MG63 (cell line): ENCODE results near the gene PTGS2. TPM values are rescaled to one million over a fixed set of nuclear protein-coding genes. Genes with fewer than 3 reads are reported as not detected.
"Not testable (repeated sequence)": the region's sequence is repeated elsewhere in the genome, so short reads cannot be mapped to it uniquely, and the experiment has no call there.

ENCODE experiments used
- DNase-seq: peaks from one replicate; pipeline ENCODE4 v3.0.0-alpha.2; 2020
- H3K27me3 ChIP-seq: fragments of 250-450 bp; sonication (Bioruptor Pico); 2 replicates; pipeline ENCODE4 v1.5.1; 2020; ENCODE audit warnings: mild to moderate bottlenecking, moderate library complexity
- H3K36me3 ChIP-seq: fragments of 250-450 bp; sonication (Bioruptor Pico); 2 replicates; pipeline ENCODE4 v1.5.1; 2020; ENCODE audit warnings: mild to moderate bottlenecking, moderate library complexity
- H3K4me3 ChIP-seq: fragments of 250-450 bp; sonication (Bioruptor Pico); 2 replicates; pipeline ENCODE4 v1.5.1; 2020; ENCODE audit warnings: mild to moderate bottlenecking, moderate library complexity
- H3K9me3 ChIP-seq: fragments of 250-450 bp; sonication (Bioruptor Pico); 2 replicates; pipeline ENCODE4 v1.5.1; 2020; ENCODE audit warnings: mild to moderate bottlenecking, moderate library complexity
- total RNA-seq: library from RNA; depleted of rRNA; stranded (reverse); fragments of >200 nt; shearing (Covaris generic); gene quantifications from 2 replicates; pipeline ENCODE4 v1.2.3, GENCODE V29; 2014; ENCODE audit warnings: low replicate concordance; rRNA removed

Gene PTGS2
- total RNA-seq, 1 experiment from 2014 or later = 1.1 TPM

GRCh38 chr1:186637567-186637966, 42.7 kb downstream of the PTGS2 start:
- not testable (repeated sequence) for DNase-seq, H3K27me3 ChIP-seq, H3K9me3 ChIP-seq, H3K4me3 ChIP-seq, H3K36me3 ChIP-seq

DNA sequence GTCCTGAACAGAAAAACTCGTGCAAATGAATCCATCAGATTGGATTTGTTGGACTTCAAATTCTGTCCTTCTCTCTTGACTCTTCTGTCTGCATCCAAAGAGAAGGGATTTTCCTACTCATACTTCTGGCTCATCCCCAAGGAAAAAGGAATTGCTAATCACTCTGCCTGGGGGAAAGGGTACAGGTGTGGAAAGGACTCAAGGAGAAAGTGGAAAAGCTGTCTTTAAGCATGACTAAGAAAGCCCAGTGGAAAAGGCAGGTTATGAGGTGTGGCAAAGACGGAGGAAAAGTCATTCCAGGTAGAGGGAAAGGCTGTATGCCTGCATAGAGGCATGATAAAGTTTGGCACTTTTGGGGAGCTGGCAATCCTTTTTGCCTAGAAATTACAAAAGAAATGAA, 43.4 kb downstream of the PTGS2 start:
- Histone ChIP-seq H3K36me3 (no peaks in the 10 kb centered on the region), H3K27me3 (no peaks in the 10 kb centered on the region), H3K4me3 (no peak overlapping the region), H3K9me3 (peaks cover 4% of the 10 kb centered on the region)
- DNase-seq = no peak

GRCh38 chr1:186634511-186634910, 45.7 kb downstream of the PTGS2 start:
- H3K36me3 ChIP-seq = no peaks in the 10 kb centered on the region
- H3K4me3 ChIP-seq = no peak overlapping the region
- no peak for DNase-seq
- H3K9me3 ChIP-seq = peaks cover 4% of the 10 kb centered on the region
- no peaks in the 10 kb centered on the region for H3K27me3 ChIP-seq

DNA sequence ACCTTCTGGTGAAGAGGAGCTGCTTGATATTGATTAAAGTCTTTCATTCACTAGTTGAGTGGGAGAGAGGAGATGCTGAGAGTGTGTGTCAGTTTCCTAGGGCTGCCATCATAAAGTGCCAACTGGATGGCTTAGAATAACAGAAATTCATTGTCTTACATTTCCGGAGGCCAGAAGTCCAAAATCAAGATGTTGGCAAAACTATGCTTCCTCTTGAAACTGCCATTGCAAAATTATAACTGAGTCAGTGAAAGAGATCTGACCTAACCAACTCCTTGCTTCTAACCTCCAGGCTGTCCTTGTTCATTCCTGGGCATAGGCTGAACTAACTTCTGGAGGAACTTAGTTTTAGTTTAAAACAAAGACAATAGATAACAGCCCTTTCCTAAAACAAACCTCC, 47.1 kb downstream of the PTGS2 start:
- Histone ChIP-seq H3K36me3 (no peaks in the 10 kb centered on the region), H3K27me3 (no peaks in the 10 kb centered on the region), H3K9me3 (peaks cover 4% of the 10 kb centered on the region), H3K4me3 (no peak overlapping the region)
- no peak for DNase-seq

DNA sequence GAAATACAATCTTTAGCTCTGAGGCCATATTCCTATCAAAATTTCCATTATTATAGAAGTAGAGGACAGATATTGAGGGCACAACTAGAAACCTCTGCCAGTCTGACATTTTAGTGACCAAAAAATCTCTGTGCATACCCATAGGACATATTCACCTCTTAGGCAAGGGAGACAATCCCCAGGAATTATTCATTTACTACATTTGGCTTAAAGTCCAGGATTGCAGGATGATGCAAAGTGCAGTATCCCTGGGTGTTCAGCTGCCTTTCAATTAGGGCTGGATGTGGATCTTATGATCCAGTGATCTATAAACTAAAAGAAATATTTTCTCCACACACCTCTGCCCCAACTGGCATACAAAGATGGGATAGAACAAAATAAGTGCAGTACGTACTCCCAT, 50.9 kb downstream of the PTGS2 start:
- no peak for DNase-seq
- no peaks in the 10 kb centered on the region for H3K36me3 ChIP-seq
- H3K27me3 ChIP-seq = no peaks in the 10 kb centered on the region
- peaks cover 4% of the 10 kb centered on the region for H3K9me3 ChIP-seq
- no peak overlapping the region for H3K4me3 ChIP-seq

DNA sequence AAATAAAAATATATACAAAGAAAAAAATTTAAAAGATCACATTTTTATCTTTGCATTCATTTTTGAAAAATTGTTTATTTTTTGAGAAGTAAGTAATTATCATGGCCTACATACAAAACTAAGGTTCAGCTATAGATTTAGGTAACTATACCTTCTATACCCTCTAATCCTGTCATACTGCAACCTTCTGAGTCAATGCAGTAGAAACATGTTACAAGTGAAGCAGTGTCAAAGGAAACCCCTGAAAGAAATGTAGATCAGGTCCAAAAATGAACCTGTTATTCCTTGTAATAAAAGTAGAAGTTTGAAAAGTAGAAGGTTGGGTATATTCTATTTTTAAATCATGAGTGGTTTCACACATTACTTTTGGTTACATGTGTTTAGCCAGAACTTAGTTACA, 51.3 kb downstream of the PTGS2 start:
- Histone ChIP-seq H3K9me3 (peaks cover 3% of the 10 kb centered on the region), H3K36me3 (no peaks in the 10 kb centered on the region), H3K27me3 (no peaks in the 10 kb centered on the region), H3K4me3 (no peak overlapping the region)
- no peak for DNase-seq

GRCh38 chr1:186627019-186627418, 53.2 kb downstream of the PTGS2 start:
- H3K9me3 ChIP-seq = no peaks in the 10 kb centered on the region
- DNase-seq = no peak
- no peaks in the 10 kb centered on the region for H3K27me3 ChIP-seq
- H3K36me3 ChIP-seq = no peaks in the 10 kb centered on the region
- H3K4me3 ChIP-seq = no peak overlapping the region

- no peak overlapping the region for H3K4me3 ChIP-seq
- no peak for DNase-seq
Observed at GRCh38 chr1:186626356-186626932, 53.8 kb downstream of the PTGS2 start.

GRCh38 chr1:186623551-186623950, 56.7 kb downstream of the PTGS2 start:
- no peaks in the 10 kb centered on the region for H3K27me3 ChIP-seq
- no peaks in the 10 kb centered on the region for H3K36me3 ChIP-seq
- no peaks in the 10 kb centered on the region for H3K9me3 ChIP-seq
- DNase-seq = no peak
- H3K4me3 ChIP-seq = no peak overlapping the region

More at GRCh38 chr1:186626356-186626932, 53.8 kb downstream of the PTGS2 start:
- H3K9me3 ChIP-seq = no peaks in the 10 kb centered on the region
- no peaks in the 10 kb centered on the region for H3K27me3 ChIP-seq
- H3K36me3 ChIP-seq = no peaks in the 10 kb centered on the region

Other genes starting within 250 kb of the PTGS2 start
- gene PDC, start 219.3 kb downstream of the PTGS2 start, total RNA-seq = not detected in 2 replicates
- gene PLA2G4A, start 148.5 kb upstream of the PTGS2 start, total RNA-seq = 14.7 and 23.1 TPM in 2 replicates